PC-3 (cell line): ENCODE data around the gene BATF3.

Experiments used
- EZH2 ChIP-seq: fragments of 300-600 bp; sonication (generic); IDR thresholded peaks from one replicate; pipeline ENCODE4 v1.6.1; 2017; ENCODE audit warnings: antibody characterized with exemption, mild to moderate bottlenecking, low read length; ENCODE audit not compliant: unreplicated experiment
- TF ChIP-seq, protein P1 (sequence below): fragments of 300-600 bp; sonication (generic); conservative IDR thresholded peaks from 2 replicates; pipeline ENCODE4 v1.5.1; 2017; ENCODE audit warnings: antibody characterized with exemption, low read depth, mild to moderate bottlenecking, low read length

GRCh38 chr1:212652609-212653008, 47.0 kb downstream of the BATF3 start:
- TF ChIP-seq, protein P1, sequence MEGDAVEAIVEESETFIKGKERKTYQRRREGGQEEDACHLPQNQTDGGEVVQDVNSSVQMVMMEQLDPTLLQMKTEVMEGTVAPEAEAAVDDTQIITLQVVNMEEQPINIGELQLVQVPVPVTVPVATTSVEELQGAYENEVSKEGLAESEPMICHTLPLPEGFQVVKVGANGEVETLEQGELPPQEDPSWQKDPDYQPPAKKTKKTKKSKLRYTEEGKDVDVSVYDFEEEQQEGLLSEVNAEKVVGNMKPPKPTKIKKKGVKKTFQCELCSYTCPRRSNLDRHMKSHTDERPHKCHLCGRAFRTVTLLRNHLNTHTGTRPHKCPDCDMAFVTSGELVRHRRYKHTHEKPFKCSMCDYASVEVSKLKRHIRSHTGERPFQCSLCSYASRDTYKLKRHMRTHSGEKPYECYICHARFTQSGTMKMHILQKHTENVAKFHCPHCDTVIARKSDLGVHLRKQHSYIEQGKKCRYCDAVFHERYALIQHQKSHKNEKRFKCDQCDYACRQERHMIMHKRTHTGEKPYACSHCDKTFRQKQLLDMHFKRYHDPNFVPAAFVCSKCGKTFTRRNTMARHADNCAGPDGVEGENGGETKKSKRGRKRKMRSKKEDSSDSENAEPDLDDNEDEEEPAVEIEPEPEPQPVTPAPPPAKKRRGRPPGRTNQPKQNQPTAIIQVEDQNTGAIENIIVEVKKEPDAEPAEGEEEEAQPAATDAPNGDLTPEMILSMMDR: no peak
- no peak for TF ChIP-seq EZH2
